Kidney epithelial cell (primary cell): ENCODE results near the gene SRCIN1. TPM values are rescaled to one million over a fixed set of nuclear protein-coding genes. Genes with fewer than 3 reads are reported as not detected.
"Not testable (repeated sequence)": the region's sequence is repeated elsewhere in the genome, so short reads cannot be mapped to it uniquely, and the experiment has no call there.

ENCODE experiments used
- DNase-seq: peaks from one replicate; pipeline ENCODE4 v3.0.0-alpha.2; 2010; ENCODE audit warnings: low read depth
- H3K27me3 ChIP-seq: 2 replicates; pipeline ENCODE4 v1.6.0; 2011; ENCODE audit warnings: low read length; ENCODE audit not compliant: control insufficient read depth, insufficient read depth
- H3K36me3 ChIP-seq: 2 replicates; pipeline ENCODE4 v1.5.1; 2011; ENCODE audit warnings: low read length; ENCODE audit not compliant: control insufficient read depth, insufficient read depth
- H3K4me3 ChIP-seq: 2 replicates; pipeline ENCODE4 v1.5.1; 2011; ENCODE audit warnings: low read depth, mild to moderate bottlenecking, control low read depth, low read length
- CTCF ChIP-seq: IDR thresholded peaks from 2 replicates; pipeline ENCODE4 v1.5.1; 2011; ENCODE audit warnings: mild to moderate bottlenecking, moderate library complexity, low read length, control low read depth, inconsistent platforms; ENCODE audit not compliant: insufficient read depth, poor library complexity, severe bottlenecking
- total RNA-seq: library from RNA; depleted of rRNA; stranded (reverse); fragments of >200 nt; gene quantifications from 2 replicates; pipeline ENCODE4 v1.2.3, GENCODE V29; 2015

SRCIN1 gene
- total RNA-seq, result 0.27 and 0.84 TPM in 2 replicates

DNA sequence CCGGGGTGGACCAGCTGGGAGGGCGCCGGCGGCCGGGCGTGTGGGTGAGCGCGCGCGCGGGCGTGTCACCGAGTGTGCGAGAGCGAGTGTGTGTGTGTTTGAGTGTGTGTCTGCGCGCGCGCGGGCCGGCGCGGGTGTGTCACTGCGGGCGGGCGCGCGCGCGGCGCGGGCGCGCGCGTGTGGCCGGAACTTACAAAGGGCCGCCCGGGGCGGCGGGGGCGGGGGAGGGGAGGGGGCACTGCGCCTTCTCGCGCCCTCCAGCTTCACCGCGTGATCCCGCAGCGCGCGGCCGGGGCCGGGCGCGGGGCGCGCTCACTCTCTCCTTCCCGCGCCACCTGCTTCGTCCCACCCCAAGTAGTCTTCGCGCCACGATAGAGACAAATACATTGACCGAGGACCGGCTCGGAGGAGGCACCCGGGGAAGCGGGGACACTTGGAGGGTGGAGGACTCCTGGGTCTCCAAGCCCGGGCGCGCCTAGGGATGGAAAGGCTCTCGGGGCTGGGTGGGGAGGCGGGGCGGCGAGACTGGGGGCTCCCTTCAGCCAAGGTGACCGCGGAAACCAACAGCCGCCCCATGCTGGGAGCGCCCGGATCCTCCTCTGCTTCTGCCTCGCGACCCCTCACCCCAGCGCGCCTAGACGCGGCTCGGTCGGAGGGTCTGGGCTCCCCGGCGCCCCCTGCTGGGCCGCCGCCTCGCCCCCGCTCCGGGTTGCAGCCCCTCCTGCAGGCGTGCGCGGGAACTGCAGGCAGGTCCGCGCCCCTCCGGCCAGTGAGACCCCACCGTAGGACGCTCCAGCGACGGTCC is at the start of gene SRCIN1:
SRCIN1 (minus strand) TSS at position 112 of the 805 bp plus-strand sequence. CDS start 247 bp downstream, outside the sequence.
- Histone ChIP-seq H3K36me3 (no peaks in the 10 kb centered on the region), H3K27me3 (peaks cover 85% of the 10 kb centered on the region), H3K4me3 (peak within 1 kb of the TSS; percentile 39)
- no peak for DNase-seq
- TF ChIP-seq CTCF, result peak; percentile 67

GRCh38 chr17:38654411-38655398 is 49.0 kb upstream of the SRCIN1 start:
- no peak overlapping the region for H3K4me3 ChIP-seq
- no peak for TF ChIP-seq CTCF
- no peak for DNase-seq
- H3K36me3 ChIP-seq, result no peaks in the 10 kb centered on the region
- H3K27me3 ChIP-seq, result peaks cover 37% of the 10 kb centered on the region

GRCh38 chr17:38653679-38654078 is 47.9 kb upstream of the SRCIN1 start:
- no peaks in the 10 kb centered on the region for H3K36me3 ChIP-seq
- no peak overlapping the region for H3K4me3 ChIP-seq
- H3K27me3 ChIP-seq, result peaks cover 32% of the 10 kb centered on the region
- no peak for DNase-seq
- TF ChIP-seq CTCF, result no peak

DNA sequence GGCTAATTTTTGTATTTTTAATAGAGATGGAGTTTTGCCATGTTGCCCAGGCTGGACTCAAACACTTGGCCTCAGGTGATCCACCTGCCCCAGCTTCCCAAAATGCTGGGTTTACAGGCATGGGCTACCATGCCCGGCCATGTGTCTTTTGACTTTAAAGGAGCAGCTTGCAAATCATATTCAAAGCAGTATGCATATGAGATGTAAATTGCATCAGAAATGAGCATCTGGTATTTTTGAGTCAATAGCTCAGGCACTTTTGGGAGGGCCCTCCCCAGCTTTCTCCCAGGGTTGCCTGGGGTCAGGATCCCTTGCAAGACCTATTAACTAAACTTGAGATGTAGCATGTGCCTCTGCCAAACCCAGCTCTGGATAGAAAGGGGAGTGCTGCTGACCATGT is 47.5 kb upstream of the SRCIN1 start:
- Histone ChIP-seq H3K4me3 (no peak overlapping the region), H3K36me3 (no peaks in the 10 kb centered on the region), H3K27me3 (peaks cover 29% of the 10 kb centered on the region)
- no peak for TF ChIP-seq CTCF
- DNase-seq, result no peak

DNA sequence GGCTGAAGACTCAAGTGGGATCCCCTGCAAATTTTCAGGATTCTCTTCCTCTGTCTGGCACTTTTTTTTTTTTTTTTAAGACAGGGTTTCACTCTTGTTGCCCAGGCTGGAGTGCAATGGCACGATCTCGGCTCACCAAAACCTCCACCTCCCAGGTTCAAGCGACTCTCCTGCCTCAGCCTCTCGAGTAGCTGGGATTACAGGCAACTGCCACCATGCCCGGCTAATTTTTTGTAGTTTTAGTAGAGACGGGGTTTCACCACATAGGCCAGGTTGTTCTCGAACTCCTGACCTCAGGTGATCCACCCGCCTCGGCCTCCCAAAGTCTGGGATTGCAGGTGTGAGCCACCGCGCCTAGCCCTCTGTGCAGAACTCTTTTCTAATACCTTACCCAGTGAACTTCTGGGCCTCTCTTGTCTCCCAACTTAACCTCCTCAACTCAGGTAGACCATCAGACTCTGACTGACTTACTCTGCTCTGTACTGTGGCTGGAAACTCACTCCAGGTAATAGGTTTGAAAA is 45.0 kb upstream of the SRCIN1 start:
- not testable (repeated sequence) for H3K36me3 ChIP-seq, H3K4me3 ChIP-seq, DNase-seq
- peaks cover 17% of the 10 kb centered on the region for H3K27me3 ChIP-seq

DNA sequence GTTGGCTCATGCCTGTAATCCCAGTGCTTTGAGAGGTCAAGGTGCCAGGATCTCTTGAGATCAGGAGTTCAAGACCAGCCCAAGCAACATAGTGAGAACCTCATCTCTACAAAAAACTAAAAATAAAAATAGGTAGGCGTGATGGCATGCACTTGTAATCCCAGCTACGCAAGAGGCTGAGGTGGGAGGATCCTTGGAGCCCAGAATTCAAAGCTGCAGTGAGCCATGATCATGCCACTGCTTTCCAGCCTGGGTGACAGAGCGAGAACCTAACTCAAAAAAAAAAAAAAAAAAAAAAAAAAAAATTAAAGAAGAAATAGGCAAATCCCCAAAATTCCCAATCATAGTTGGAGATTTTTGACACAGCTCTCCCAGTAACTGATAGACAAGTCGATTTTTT is 32.2 kb upstream of the SRCIN1 start:
- H3K36me3 ChIP-seq, result no peaks in the 10 kb centered on the region
- H3K27me3 ChIP-seq, result no peaks in the 10 kb centered on the region
- DNase-seq, result no peak
- no peak overlapping the region for H3K4me3 ChIP-seq
- TF ChIP-seq CTCF, result no peak
